Stimulated activated CD4-positive, alpha-beta T cell treated with anti-CD3 and anti-CD28 coated beads, Interleukin-1b, Interleukin-23, amount 100 ng/mL, for 4 hours (primary cell): ENCODE data around the gene ZNF283.
"Not testable (repeated sequence)": the region's sequence is repeated elsewhere in the genome, so short reads cannot be mapped to it uniquely, and the experiment has no call there.

ENCODE experiments used
- DNase-seq, 2 donors: peaks; one replicate each; pipeline ENCODE4 v3.0.0-alpha.2; 2020; ENCODE audit warnings: low read depth in 2 of 2

Gene ZNF283

GRCh38 chr19:43848821-43849220, 21.7 kb downstream of the ZNF283 start:
- no peak for DNase-seq

GRCh38 chr19:43858174-43858573, 31.1 kb downstream of the ZNF283 start:
- DNase-seq, result no peak

DNA sequence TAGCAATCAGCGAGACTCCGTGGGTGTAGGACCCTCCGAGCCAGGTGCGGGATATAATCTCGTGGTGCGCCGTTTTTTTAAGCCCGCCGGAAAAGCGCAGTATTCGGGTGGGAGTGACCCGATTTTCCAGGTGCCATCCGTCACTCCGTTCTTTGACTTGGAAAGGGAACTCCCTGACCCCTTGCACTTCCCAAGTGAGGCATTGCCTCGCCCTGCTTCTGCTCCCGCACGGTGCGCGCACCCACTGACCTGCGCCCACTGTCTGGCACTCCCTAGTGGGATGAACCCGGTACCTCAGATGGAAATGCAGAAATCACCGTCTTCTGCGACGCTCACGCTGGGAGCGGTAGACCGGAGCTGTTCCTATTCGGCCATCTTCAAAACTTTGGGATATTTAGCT, 39.8 kb downstream of the ZNF283 start:
- DNase-seq, result not testable (repeated sequence)

DNA sequence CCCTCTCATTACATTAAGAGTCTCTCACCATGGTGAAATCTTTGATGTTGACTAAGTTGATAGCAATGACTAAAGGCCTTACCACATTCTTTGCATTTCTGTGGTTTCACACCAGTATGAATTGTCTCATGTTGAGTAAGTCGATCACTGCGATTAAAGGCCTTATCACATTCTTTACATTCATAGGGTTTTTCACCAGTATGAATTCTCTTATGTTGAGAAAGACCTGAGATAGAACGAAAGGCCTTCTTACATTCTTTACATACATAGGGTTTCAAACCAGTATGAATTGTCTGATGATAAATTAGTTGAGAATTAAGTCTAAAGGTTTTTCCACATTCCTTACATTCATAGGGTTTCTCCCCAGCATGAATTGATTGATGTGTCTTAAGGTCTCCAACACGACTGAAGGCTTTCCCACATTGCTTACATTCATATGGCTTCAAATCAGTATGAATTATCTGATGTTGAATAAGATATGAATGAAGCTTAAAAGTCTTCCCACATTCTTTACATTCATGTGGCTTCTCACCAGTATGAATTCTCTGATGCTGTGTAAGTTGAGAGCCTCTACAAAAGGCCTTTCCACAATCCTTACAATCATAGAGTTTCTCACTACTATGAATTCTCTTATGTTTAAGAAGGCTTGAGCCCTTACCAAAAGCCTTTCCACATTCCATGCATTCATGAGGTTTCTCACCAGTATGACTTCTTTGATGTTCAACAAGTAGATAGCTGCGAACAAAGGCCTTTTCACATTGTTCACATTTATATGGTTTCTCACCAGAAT, 45.6 kb downstream of the ZNF283 start:
- DNase-seq, result no peak

- no peak for DNase-seq
Observed at GRCh38 chr19:43880483-43880882, 53.4 kb downstream of the ZNF283 start.

GRCh38 chr19:43883864-43884263, 56.7 kb downstream of the ZNF283 start, which contains the start of gene ZNF404:
Gene ZNF404, minus strand, starts transcription at chr19:43883964.
- DNase-seq, result no peak

- DNase-seq, result no peak
Observed at GRCh38 chr19:43895727-43896308, 68.7 kb downstream of the ZNF283 start.
